HG03159 (cell line): ENCODE measurements around the gene CD160.
"Not testable (repeated sequence)": the region's sequence is repeated elsewhere in the genome, so short reads cannot be mapped to it uniquely, and the experiment has no call there.

ENCODE experiments used
- ATAC-seq: cut with Tn5 transposase; IDR thresholded peaks from one replicate; pipeline ENCODE4 v1.9.1; 2021; ENCODE audit warnings: mild to moderate bottlenecking, moderate library complexity; ENCODE audit not compliant: unreplicated experiment

The CD160 gene

DNA sequence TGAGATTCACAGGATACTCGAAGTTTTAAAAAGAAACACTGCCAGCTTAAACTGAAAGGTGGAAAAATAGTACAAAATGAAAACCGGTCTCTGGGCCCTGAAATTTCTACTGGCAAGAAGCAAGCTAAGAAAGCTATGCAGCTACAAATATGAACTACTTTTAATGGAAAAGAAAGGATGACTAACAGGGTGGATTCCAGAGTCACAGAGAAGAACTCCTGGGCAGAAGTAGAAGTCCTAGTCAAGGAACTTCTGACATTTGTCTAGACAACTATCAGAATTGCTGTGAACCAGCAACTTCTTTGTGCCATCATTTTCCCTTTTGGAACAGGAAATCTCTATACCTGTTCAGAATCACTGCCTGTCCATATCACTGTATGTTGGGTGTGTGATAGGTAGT, 38.1 kb downstream of the CD160 start:
- no peak for ATAC-seq

DNA sequence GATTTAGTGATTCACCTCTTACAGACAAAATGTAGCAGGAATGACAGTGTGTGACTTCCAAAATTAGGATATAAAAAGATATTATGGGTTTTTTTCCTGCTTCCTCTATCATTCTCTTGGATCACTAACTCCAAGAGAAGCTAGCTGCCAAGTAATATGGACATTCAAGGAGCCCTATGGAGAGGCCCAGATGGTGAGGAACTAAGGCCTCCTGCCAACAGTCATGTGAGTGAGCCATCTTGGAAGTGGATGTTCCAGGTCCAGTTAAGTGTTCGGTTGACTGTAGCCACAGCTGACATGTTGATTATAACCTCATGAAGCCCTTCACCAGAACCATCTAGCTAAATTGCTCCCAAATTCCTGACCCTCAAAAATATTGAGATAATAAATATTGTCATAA, 38.8 kb downstream of the CD160 start:
- ATAC-seq = no peak

DNA sequence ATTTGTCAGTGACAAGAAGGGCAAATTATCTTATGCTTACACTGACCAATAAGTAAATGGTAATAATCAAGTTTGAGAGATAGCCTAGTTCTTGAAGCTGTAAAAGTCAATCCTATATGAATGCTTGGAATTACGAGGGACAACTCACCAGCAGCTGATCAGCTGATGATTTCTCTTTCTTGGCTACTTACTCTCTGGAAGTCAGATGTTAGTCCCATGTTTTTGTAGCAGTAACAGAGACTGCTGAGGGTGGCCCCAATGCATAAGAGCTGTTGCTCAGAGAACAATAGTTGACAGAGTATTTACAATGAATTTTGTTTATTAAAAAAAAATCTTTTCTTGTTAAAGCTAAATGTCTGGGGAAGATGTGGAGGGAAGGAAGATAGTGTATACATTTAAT, 39.3 kb downstream of the CD160 start:
- ATAC-seq = no peak

GRCh38 chr1:145759721-145760120, 40.4 kb downstream of the CD160 start:
- no peak for ATAC-seq

DNA sequence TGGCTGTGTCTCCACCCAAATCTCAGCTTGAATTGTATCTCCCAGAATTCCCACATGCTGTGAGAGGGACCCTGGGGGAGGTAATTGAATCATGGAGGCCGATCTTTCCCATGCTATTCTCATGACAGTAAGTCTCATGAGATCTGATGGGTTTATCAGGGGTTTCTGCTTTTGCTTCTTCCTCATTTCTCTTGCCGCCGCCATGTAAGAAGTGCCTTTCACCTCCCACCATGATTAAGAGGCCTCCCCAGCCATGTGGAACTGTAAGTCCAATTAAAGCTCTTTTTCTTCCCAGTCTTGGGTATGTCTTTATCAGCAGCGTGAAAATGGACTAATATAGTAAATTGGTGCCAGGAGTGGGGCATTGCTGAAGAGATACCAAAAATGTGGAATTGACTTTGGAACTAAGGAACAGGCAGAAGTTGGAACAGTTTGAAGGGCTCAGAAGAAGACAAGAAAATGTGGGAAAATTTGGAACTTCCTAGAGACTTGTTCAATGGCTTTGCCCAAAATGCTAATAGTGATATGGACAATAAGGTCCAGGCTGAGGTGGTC, 41.2 kb downstream of the CD160 start:
- not testable (repeated sequence) for ATAC-seq

- not testable (repeated sequence) for ATAC-seq
Measured at GRCh38 chr1:145761498-145761897, 42.2 kb downstream of the CD160 start.

DNA sequence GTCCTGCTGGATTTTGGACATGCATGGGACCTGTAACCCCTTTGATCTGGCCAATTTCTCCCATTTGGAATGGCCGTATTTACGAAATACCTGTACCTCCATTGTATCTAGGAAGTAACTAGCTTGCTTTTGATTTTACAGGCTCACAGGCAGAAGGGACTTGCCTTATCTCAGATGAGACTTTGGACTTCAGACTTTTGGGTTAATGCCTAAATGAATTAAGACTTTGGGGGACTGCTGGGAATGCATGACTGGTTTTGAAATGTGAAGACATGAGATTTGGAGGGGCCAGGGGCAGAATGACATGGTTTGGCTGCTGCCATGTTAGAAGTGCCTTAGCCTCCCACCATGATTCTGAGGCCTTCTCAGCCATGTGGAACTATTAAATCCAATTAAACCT, 42.7 kb downstream of the CD160 start:
- ATAC-seq = not testable (repeated sequence)

DNA sequence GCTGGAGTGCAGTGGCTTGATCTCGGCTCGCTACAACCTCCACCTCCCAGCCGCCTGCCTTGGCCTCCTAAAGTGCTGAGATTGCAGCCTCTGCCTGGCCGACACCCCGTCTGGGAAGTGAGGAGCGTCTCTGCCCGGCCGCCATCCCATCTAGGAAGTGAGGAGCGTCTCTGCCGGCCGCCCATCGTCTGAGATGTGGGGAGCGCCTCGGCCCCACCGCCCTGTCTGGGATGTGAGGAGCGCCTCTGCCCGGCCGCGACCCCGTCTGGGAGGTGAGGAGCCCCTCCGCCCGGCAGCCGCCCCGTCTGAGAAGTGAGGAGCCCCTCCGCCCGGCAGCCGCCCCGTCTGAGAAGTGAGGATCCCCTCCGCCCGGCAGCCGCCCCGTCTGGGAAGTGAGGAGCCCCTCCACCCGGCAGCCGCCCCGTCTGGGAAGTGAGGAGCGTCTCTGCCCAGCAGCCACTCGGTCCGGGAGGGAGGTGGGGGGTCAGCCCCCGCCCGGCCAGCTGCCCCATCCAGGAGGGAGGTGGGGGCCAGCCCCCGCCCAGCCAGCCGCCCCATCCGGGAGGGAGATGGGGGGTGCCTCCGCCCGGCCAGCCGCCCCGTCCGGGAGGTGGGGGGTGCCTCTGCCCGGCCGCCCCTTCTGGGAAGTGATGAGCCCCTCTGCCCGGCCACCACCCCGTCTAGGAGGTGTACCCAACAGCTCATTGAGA, 45.1 kb downstream of the CD160 start:
- not testable (repeated sequence) for ATAC-seq

- not testable (repeated sequence) for ATAC-seq
Measured at GRCh38 chr1:145765127-145765526, 45.8 kb downstream of the CD160 start.

DNA sequence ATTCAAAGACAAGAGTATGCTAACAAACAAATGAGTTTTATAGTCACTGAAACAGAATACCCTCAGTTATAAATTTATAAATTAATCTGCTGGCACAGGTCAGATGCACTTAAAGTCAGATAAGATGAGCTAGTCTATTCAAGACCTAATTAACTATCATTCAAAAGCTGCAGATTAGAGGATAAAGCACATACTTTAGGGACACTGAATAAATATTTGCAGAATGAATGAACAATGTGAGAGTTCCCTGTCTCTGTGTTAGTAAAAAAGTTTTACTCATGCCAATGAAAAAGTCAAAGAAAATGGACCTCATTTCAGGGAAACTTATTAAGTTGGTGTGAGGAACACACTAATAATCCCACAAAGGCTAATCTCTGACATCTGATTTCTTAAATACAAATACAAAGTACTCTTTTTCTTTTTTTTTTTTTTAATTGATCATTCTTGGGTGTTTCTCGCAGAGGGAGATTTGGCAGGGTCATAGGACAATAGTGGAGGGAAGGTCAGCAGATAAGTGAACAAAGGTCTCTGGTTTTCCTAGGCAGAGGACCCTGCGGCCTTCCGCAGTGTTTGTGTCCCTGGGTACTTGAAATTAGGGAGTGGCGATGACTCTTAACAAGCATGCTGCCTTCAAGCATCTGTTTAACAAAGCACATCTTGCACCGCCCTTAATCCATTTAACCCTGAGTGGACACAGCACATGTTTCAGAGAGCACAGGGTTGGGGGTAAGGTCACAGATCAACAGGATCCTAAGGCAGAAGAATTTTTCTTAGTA, 46.5 kb downstream of the CD160 start:
- ATAC-seq = not testable (repeated sequence)

DNA sequence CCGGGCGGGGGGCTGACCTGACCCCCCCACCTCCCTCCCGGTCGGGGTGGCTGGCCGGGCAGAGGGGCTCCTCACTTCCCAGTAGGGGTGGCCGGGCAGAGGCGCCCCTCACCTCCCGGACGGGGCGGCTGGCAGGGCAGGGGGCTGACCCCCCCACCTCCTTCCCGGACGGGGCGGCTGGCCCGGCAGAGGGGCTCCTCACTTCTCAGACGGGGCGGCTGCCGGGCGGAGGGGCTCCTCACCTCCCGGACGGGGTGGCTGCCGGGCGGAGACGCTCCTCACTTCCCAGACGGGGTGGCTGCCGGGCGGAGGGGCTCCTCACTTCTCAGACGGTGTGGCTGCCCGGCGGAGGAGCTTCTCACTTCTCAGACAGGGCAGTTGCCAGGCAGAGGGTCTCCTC, 47.6 kb downstream of the CD160 start:
- ATAC-seq = not testable (repeated sequence)

- ATAC-seq = not testable (repeated sequence)
Measured at GRCh38 chr1:145768004-145768403, 48.7 kb downstream of the CD160 start.

DNA sequence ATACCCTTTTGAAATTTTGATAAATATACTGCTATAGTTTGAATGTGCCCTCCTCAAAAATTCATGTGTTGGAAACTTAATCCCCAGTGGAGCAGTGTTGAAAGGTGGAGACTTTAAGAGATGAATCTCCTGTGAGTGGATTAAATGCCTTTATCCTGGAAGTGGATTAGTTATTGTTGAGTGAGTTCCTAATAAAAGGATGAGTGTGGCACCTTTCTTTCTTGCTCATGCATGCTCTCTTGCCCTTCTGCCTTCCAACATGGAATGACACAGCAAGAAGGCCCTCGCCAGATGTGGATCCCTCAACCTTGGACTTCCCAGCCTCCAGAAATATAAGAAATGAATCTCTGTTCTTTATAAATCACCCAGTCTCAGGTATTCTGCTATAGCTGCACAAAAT, 51.8 kb downstream of the CD160 start:
- ATAC-seq = no peak

DNA sequence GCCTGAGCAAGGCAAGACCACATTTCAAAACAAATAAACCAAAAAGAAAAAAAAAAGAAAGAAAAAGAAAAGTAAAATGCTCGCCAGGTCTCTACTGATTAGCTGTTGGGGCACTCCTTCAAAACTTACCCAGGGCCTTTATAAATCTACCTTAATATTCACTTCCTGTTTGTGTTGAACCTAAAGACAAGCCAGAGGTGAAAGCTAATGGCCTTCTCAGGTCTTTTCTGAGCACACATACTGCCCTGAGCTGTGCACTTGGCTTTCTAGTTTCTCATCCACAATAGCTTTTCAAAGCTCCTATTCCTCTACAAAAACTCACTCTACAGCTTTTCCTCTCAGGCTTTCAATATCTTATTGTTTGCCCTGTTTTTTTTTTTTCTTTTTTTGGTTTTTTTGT, 54.1 kb downstream of the CD160 start:
- ATAC-seq = no peak

DNA sequence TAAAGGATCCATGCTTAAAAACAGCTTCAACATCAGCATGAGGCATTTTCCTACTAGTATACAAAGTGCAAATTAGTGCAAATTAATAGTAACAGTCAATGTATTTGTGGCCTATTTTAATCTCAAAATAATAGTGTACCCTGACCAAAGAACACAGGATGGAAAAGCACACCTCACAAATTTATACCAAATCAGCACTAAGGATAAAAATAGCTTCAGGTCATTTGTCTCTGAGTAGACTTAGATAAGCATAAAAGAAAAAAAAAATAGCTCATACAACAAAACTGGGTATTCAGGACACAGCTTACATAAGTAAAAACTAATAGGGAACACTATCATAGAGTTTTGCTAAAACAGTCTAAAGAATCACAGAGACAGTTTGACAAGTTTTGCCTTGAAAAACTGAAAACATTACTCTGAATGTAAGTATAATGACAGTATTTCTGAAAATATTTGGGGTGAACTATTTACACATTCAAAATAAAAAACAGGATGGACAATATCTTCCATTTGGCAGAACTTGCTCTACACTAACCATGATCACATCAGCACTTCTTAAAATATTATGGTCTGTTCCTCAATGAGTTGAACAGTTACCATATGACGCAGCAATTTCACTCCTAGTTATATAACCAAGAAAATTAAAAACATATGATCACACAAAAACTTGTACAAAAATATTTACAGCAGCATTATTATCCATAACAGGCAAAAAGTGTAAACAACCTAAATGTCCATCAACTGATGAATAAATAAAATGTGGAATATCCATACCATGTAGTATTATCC, 58.3 kb downstream of the CD160 start:
- ATAC-seq = no peak

DNA sequence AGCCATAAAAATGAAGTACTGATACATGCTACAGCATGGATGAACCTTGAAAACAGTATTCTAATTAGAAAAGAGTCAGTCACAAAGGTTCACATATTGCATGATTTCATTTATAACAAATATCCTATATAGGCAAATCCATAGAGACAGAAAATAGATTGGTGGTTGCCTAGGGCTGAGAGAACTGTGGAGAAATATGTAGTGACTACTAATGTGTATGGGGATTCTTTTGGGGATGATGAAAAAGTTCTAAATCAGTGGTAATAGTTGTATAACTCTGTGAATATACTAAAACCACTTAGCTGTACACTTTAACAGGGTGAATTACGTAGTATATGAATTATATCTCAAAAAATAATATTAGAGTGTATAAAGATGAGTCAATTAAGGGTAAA, 58.8 kb downstream of the CD160 start:
- no peak for ATAC-seq

- ATAC-seq = no peak
Measured at GRCh38 chr1:145782272-145783099, 63.2 kb downstream of the CD160 start.

- no peak for ATAC-seq
Measured at GRCh38 chr1:145784409-145784808, 65.1 kb downstream of the CD160 start.

DNA sequence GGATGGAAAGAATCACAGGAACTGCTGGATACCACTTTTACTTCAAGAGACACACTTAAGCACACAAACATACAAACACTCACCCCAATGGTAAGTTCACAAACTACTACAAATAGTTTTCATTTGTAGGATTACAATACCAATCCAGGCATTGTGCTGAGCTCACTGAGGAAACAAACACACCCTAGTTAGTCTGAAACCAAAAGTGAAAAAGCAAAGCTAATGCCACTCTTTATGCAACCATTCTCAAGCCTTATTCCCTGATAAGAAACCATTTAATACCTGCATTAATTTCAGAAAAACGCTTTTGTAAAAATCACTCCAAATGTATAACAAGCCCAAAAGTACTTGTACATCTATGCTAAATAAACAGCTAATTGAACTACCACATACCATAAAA, 66.2 kb downstream of the CD160 start:
- no peak for ATAC-seq

DNA sequence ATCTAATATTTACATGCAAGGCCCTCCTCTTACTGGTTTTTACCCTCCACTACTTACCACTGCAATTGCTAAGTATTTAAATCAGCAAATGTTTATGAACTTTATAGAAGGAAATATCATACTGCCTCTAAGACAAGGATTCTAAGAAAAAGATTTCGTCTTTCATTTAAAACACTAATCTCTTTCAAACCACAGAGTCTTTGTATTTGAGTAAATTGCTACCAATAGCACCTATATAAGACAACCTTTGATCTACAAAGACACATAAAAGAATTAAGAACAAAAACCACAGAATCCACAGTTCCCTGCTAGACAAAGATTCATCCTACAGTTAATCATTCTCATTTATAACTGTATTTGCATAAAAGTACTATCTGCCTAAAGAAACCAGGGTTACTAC, 67.0 kb downstream of the CD160 start:
- ATAC-seq = no peak
